CD4-positive, CD25-positive, alpha-beta regulatory T cell (primary cell): ENCODE measurements around the gene MGAT4B. TPM values are rescaled to one million over a fixed set of nuclear protein-coding genes. Genes with fewer than 3 reads are reported as not detected.
A peak's percentile ranks its signal among the peaks of the same experiment; 100 is the strongest.

Experiments used
- ATAC-seq, 2 donors: fragments of 150-1000 bp; cut with Tn5 transposase; one replicate each; pipeline ENCODE4 v1.10.0; 2021; ENCODE audit warnings: low read depth in 2 of 2, moderate number of reproducible peaks in 2 of 2, moderate library complexity in 1 of 2
- DNase-seq, 3 donors: peaks; one replicate each; pipeline versions ENCODE4 v3.0.0 to v3.0.0-alpha.2; 2012 to 2022; ENCODE audit warnings: mixed read lengths in 1 of 3
- H3K27ac ChIP-seq: one replicate; pipeline ENCODE4 v1.7.0; 2013; ENCODE audit warnings: mild to moderate bottlenecking, low read length; ENCODE audit not compliant: insufficient read depth, poor library complexity, severe bottlenecking
- H3K27me3 ChIP-seq: one replicate; pipeline ENCODE4 v1.7.0; 2013; ENCODE audit warnings: low read length; ENCODE audit not compliant: control insufficient read depth, insufficient read depth
- H3K36me3 ChIP-seq: one replicate; pipeline ENCODE4 v1.7.0; 2013; ENCODE audit warnings: mild to moderate bottlenecking, low read length, moderate library complexity; ENCODE audit not compliant: control insufficient read depth, insufficient read depth
- H3K4me1 ChIP-seq: 2 replicates; pipeline ENCODE4 v1.7.0; 2013; ENCODE audit warnings: mild to moderate bottlenecking, low read length; ENCODE audit not compliant: insufficient read depth, control insufficient read depth, poor library complexity, severe bottlenecking
- H3K4me3 ChIP-seq: one replicate; pipeline ENCODE4 v1.7.0; 2013; ENCODE audit warnings: low read depth, mild to moderate bottlenecking, low read length, moderate library complexity
- H3K9me3 ChIP-seq, 2 experiments: 1 replicate in 1 of 2; 2 replicates in 1 of 2; pipeline ENCODE4 v1.7.0; 2013; ENCODE audit warnings: low read length in 2 of 2, mild to moderate bottlenecking in 1 of 2, moderate library complexity in 1 of 2; ENCODE audit not compliant: control insufficient read depth in 2 of 2
- H3K27ac Mint-ChIP-seq, 3 donors: one replicate each; pipeline ENCODE4 v1.8.0; 2020 to 2022; ENCODE audit warnings: mild to moderate bottlenecking in 3 of 3, mixed read lengths in 3 of 3, moderate library complexity in 2 of 3
- H3K27me3 Mint-ChIP-seq: one replicate; pipeline ENCODE4 v1.8.0; 2022; ENCODE audit warnings: mild to moderate bottlenecking, mixed read lengths
- H3K36me3 Mint-ChIP-seq: one replicate; pipeline ENCODE4 v1.8.0; 2020; ENCODE audit warnings: mixed read lengths
- H3K4me1 Mint-ChIP-seq, 4 donors: one replicate each; pipeline ENCODE4 v1.8.0; 2020 to 2022; ENCODE audit warnings: mixed read lengths in 4 of 4, mild to moderate bottlenecking in 1 of 4
- H3K4me3 Mint-ChIP-seq, 4 donors: one replicate each; pipeline ENCODE4 v1.8.0; 2020 to 2022; ENCODE audit warnings: mild to moderate bottlenecking in 4 of 4, mixed read lengths in 4 of 4, moderate library complexity in 3 of 4
- H3K9me3 Mint-ChIP-seq, 7 donors: one replicate each; pipeline ENCODE4 v1.8.0; 2020 to 2022; ENCODE audit warnings: mixed read lengths in 7 of 7, mild to moderate bottlenecking in 3 of 7, moderate library complexity in 2 of 7
- polyA plus RNA-seq, 4 donors: library from polyadenylated mRNA; unstranded; fragments of 300-500 nt; fragmentation: Illumina TruSeq; gene quantifications; one replicate each; pipeline ENCODE4 v1.2.3, GENCODE V29; 2021
- total RNA-seq: library from RNA; stranded (reverse); gene quantifications from one replicate; pipeline ENCODE4 v1.2.3, GENCODE V29; 2022

Gene MGAT4B
- total and polyA plus RNA-seq, 5 donors from 2014 or later, result 11.9 to 134 (median 15.4) TPM

GRCh38 chr5:179799644-179799973 lies 7.1 kb downstream of the MGAT4B start:
- H3K27ac ChIP-seq, result no peak overlapping the region
- H3K4me1 ChIP-seq, result peaks cover 34% of the 10 kb centered on the region
- ATAC-seq (no peak), DNase-seq (no peak)
- H3K4me3 ChIP-seq, result no peak overlapping the region
- Mint-ChIP-seq H3K4me3 (peak overlapping the region in 1 of 4 donors; percentile 82), H3K27ac (peak overlapping the region in 2 of 3 donors; percentile 26 to 69), H3K36me3 (peaks cover 21% of the 10 kb centered on the region), H3K4me1 (peaks cover 0 to 40% (median 18%) of the 10 kb centered on the region in 4 donors), H3K9me3 (peaks cover 0 to 3% (median 0%) of the 10 kb centered on the region in 7 donors), H3K27me3 (no peaks in the 10 kb centered on the region)
- H3K36me3 ChIP-seq, result peaks cover 11% of the 10 kb centered on the region
- no peaks in the 10 kb centered on the region for H3K27me3 ChIP-seq
- no peaks in the 10 kb centered on the region for H3K9me3 ChIP-seq

DNA sequence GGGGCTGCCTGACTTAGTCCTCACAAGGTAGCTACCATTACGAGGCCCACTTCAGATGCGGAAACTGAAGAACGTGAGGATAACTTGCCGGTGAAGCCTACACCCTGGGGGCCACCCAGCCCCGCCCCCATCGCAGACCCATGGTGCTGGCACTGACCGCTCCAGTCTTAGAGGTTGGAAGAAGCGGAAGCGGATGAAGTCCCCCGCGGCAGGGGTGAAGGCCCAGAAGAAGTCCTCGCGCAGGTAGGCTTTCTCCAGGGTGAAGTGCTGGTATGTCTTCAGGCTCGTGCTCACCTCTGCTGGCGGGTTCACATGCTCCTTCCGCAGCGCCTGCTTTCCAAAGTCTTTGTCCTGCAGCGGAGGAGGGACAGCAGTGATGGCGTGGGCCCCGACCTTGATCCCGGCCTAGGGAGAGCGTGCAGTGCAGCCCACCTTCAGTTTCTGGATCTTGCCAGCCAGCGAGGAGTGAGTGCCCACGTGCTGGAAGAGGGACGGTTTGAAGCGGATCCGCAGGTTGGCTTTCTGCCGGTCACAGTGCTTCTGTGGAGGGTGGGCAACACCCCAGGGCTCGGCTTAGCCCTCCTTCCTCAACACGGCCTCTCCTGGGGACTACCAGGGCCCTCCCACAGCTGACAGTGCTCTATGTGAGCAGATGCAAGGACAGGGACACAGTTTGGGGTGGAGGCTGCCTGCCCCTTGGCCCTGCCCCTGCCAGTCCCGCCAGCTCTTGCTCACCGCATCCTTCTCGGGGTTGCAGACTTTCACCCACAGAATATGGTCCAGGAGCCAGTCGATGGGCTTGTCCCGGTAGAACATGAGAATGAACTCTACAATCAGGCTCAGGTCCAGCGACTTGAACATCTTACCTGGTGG lies 7.7 kb downstream of the MGAT4B start:
- no peak overlapping the region for H3K27ac Mint-ChIP-seq

DNA sequence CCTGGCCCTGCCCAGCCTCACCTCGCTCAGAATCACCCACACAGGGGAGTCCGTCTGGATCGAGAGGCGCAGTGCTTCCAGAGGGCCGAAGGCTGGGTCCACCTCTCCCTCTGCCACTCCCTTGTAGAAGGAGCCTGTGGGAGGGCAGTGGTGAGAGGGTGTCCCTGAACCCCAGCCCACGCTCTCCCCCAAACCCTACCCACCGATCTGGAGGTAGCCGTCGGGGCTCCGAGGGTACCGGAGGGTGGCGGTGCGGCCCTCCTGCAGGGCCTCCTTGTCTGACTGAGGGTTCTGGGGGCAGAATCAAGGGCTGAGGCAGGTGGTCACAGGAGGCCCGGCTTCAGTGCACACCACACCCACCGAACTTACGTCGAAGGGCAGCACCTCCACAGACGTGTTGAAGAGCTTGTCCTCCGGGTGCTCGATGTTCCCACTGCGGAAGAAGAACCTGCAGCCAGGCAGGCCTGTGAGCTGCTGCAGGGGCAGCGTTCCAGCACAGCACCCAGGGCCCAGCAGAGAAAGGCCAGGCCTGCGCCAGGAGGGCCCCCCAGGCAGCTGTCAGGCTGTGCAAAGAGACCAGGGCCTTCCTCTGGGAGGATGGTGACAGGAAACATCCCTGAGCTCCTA lies 8.4 kb downstream of the MGAT4B start:
- Histone ChIP-seq H3K36me3 (peaks cover 11% of the 10 kb centered on the region), H3K4me3 (no peak overlapping the region), H3K27me3 (no peaks in the 10 kb centered on the region), H3K27ac (no peak overlapping the region), H3K4me1 (peaks cover 34% of the 10 kb centered on the region), H3K9me3 (no peaks in the 10 kb centered on the region)
- Mint-ChIP-seq H3K27me3 (no peaks in the 10 kb centered on the region), H3K36me3 (peaks cover 21% of the 10 kb centered on the region), H3K9me3 (peaks cover 0 to 1% (median 0%) of the 10 kb centered on the region in 7 donors), H3K4me1 (peaks cover 0 to 41% (median 17%) of the 10 kb centered on the region in 4 donors), H3K27ac (no peak overlapping the region), H3K4me3 (no peak overlapping the region)
- ATAC-seq (no peak), DNase-seq (no peak)

More for the DNA sequence above, 7.7 kb downstream of the MGAT4B start:
- Mint-ChIP-seq H3K9me3 (peaks cover 0 to 1% (median 0%) of the 10 kb centered on the region in 7 donors), H3K4me3 (peak overlapping the region in 1 of 4 donors; percentile 82), H3K36me3 (peaks cover 21% of the 10 kb centered on the region), H3K4me1 (peaks cover 0 to 40% (median 13%) of the 10 kb centered on the region in 4 donors), H3K27me3 (no peaks in the 10 kb centered on the region)
- H3K27ac ChIP-seq, result no peak overlapping the region
- H3K4me3 ChIP-seq, result no peak overlapping the region
- peaks cover 34% of the 10 kb centered on the region for H3K4me1 ChIP-seq
- H3K9me3 ChIP-seq, result no peaks in the 10 kb centered on the region
- DNase-seq (no peak), ATAC-seq (no peak)
- peaks cover 11% of the 10 kb centered on the region for H3K36me3 ChIP-seq
- no peaks in the 10 kb centered on the region for H3K27me3 ChIP-seq

DNA sequence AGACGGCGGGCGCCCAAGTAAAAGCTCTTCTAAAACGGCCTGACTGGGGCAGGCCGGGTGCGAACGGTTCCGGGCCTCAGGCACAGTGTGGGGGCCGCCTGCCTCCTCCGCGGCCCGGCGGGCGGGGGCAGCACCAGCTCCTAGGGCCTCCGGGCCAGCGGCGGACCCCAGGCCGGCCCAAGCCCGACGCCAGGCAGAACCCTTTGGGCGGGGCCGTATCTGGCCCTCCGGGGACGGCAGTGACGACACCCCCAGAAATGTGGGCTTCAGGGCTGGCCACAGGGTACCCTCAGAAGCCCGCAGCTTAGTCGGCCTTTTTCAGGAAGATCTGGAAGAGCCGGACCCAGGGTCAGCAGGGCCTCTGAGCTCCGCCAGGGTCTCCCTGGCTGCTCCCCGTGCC lies 8.9 kb downstream of the MGAT4B start:
- ATAC-seq (no peak), DNase-seq (no peak)
- Mint-ChIP-seq H3K4me1 (peaks cover 0 to 42% (median 18%) of the 10 kb centered on the region in 4 donors), H3K9me3 (peaks cover 0 to 1% (median 0%) of the 10 kb centered on the region in 7 donors), H3K27me3 (no peaks in the 10 kb centered on the region), H3K27ac (no peak overlapping the region), H3K4me3 (peak overlapping the region in 3 of 4 donors; percentile 21 to 78 (median 69)), H3K36me3 (peaks cover 21% of the 10 kb centered on the region)
- peaks cover 30% of the 10 kb centered on the region for H3K4me1 ChIP-seq
- H3K4me3 ChIP-seq, result no peak overlapping the region
- H3K36me3 ChIP-seq, result peaks cover 11% of the 10 kb centered on the region
- no peaks in the 10 kb centered on the region for H3K27me3 ChIP-seq
- no peak overlapping the region for H3K27ac ChIP-seq
- H3K9me3 ChIP-seq, result no peaks in the 10 kb centered on the region

DNA sequence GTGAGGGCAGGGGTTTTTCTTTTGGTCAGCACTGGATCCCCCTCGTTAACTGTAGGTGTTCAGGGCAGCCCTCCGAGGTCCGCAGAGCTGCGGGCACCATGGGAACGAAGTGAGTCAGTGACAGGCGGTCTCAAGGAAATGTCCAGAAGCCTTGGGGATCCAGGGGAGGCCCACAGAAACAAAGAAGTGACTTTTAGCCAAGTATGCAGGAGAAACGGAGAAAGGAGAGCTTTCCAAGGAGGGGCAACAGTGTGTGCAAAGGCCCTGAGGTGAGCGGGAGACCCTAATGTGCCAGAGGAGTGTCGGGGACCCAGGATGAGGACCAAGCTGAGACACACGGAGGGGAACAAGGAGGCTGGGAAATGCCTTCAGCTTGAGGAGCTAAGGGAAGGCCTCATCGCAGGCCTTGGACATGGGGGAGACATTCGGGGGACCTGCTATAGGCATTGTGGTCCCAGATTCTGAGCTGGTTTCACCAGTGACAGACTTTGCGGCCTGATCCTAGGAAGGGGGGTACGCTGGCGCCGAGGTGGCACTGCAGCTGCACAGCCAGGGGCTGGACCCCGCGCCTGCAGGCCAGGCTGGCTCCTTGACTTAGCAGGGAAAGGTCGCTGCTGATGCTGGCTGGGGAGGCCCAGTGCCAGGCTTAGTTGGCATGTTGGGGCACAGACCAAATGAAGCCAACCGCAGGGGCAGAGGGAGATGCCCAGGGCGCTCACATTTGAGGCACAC lies 9.6 kb downstream of the MGAT4B start:
- Mint-ChIP-seq H3K4me3 (peak overlapping the region; percentile 62 to 82 (median 74)), H3K36me3 (peaks cover 21% of the 10 kb centered on the region), H3K9me3 (peaks cover 0 to 1% (median 0%) of the 10 kb centered on the region in 7 donors), H3K4me1 (peaks cover 0 to 42% (median 18%) of the 10 kb centered on the region in 4 donors), H3K27me3 (no peaks in the 10 kb centered on the region), H3K27ac (peak overlapping the region in 2 of 3 donors; percentile 62 to 78)
- Histone ChIP-seq H3K27me3 (no peaks in the 10 kb centered on the region), H3K36me3 (peaks cover 11% of the 10 kb centered on the region), H3K4me3 (no peak overlapping the region), H3K9me3 (no peaks in the 10 kb centered on the region), H3K4me1 (peaks cover 30% of the 10 kb centered on the region), H3K27ac (peak overlapping the region; percentile 51)
- ATAC-seq, result no peak
- DNase-seq, result no peak

- peak overlapping the region; percentile 51 for H3K27ac ChIP-seq
- DNase-seq (peak; percentile 55 to 77 (median 67)), ATAC-seq (peak; percentile 67 to 77)
- Mint-ChIP-seq H3K4me3 (peak overlapping the region; percentile 64 to 82 (median 74)), H3K4me1 (peaks cover 0 to 38% (median 13%) of the 10 kb centered on the region in 4 donors), H3K9me3 (peaks cover 0 to 1% (median 0%) of the 10 kb centered on the region in 7 donors), H3K27ac (peak overlapping the region in 2 of 3 donors; percentile 62 to 78), H3K27me3 (no peaks in the 10 kb centered on the region), H3K36me3 (peaks cover 18% of the 10 kb centered on the region)
- peaks cover 30% of the 10 kb centered on the region for H3K4me1 ChIP-seq
- no peaks in the 10 kb centered on the region for H3K9me3 ChIP-seq
- H3K36me3 ChIP-seq, result peaks cover 11% of the 10 kb centered on the region
- no peak overlapping the region for H3K4me3 ChIP-seq
- no peaks in the 10 kb centered on the region for H3K27me3 ChIP-seq
Measured at GRCh38 chr5:179795863-179796833, 10.5 kb downstream of the MGAT4B start.
